Stimulated activated CD4-positive, alpha-beta T cell treated with anti-CD3 and anti-CD28 coated beads, Interleukin-2, amount 100 ng/mL, for 24 hours (primary cell): ENCODE data around the gene PHACTR3.

Experiments
- DNase-seq, 2 donors: peaks; one replicate each; pipeline ENCODE4 v3.0.0-alpha.2; 2020

Gene PHACTR3

DNA sequence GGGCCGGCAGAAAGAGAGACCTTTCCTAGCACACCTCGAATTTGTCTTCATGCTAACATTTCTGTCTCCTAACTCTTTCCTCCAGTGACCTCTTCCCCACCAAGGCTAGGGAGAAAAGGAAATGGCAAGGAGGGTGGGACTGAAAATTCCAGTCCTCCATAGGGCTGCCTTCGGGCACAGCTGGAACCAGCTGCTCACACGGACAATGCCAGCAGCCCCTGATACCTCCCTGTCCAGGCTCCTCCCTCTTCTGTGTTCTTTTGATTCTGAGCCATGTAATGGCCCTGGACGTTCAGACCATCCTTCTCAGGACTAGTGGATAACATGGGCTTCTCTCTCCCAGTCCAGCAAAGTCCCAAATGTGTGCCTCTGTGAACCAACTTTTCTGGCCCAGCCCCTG is 29.1 kb upstream of the PHACTR3 start:
- no peak for DNase-seq

- DNase-seq: no peak
These were observed 28.7 kb upstream of the PHACTR3 start for GRCh38 chr20:59575653-59576052.

DNA sequence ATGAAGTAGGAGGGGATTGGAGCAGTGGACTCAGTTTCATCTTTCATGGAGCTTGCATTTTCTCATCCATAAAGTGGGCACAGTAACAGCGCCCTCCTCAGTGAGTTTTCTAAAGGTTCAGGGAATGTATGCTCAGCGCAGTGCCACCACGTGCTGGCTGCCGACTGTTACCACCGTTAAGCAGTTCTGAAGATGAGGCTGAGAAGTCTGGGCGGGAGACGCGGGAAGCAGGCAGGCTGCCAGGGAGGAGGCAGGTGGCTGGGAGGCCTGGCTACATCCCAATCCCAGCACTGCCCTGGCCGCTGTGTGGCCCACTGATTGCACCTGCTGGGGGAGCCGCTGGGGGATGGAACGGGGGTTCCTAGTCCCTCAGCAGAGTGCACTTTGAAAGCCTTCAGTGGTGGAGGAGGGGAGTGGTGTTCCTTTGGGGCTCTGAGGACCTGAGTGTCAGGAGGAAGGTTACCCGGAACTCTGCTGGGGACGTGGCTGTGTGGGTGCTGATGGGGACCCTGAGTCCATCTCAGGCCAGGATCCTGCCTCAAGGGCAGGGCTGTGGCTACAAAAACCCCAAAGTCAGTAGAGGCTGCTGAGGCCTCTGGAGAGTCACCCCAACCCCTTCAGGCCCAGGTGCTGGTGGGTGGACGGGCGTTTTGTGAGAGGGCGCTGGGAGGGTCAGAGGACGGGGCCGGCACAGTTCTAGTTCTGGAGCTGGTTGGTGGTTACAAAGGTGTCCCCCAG is 28.0 kb upstream of the PHACTR3 start:
- DNase-seq: no peak

DNA sequence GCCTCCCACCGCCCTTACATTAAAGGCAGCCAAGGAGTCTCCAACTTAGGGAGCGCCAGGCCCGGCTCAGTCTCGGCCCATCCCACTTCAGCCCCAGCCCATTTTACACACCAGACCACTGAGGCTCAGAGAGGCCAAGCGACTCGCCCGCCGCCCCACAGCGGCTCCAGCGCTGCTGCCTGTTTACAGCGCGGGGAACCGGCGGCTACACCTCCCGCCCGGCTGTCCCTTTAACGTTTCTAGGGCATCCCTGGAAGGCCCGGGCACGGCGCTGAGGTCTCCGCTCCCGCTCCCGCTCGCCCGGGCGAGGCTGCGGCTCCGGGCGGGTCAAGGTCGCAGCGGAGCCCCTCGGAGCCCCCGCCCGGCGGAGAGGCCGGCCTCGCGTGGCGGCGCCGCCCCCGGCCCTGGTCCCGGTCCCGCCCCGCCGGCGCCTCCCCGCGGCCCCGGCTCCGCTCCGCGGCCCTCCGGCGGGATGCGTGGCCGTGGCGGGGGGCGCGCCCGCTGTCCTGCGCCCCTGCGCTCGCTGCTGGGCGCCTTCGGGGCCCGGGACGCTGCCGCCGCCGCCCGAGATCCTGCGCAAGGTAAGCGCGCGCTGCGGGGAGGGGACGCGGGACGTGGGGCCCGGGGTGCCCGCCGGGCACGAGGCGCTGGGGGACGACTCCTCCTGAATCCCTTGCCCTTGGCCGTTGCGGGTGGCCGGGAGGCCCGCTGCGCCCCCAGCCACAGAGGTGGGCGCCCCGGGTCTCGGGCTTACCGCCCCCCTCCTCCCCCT is 27.1 kb upstream of the PHACTR3 start:
- DNase-seq: no peak

DNA sequence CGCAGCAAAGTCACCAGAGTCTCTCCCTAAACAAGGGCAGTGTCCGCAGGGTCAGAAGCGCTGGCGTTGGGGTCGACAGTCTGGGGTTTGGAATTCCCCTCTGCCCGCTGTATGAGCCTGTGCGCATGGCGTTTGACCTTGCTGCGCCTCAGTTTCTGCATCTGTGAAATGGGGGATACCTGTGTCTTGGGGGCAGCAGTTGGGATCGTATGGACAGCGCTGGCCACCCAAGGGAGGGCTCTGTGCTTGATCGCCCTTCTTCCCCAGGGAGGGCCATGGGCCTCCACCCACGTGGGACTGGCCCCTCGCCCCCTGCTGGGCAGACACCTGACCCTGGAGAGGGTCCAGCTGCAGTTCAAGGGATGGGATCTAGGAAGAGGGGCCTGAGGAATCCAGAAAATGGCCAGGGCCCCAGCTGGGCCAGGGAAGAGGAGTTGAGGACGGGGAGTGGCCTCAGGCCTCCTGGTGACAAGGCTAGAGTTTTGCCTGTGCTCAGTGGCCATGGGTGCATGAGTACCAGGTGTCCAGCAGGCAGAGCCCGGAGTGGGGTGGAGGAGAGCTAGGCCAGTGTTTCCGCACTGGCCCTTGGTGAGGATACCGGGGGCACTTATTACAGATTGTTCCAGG is 26.4 kb upstream of the PHACTR3 start:
- DNase-seq: no peak

DNA sequence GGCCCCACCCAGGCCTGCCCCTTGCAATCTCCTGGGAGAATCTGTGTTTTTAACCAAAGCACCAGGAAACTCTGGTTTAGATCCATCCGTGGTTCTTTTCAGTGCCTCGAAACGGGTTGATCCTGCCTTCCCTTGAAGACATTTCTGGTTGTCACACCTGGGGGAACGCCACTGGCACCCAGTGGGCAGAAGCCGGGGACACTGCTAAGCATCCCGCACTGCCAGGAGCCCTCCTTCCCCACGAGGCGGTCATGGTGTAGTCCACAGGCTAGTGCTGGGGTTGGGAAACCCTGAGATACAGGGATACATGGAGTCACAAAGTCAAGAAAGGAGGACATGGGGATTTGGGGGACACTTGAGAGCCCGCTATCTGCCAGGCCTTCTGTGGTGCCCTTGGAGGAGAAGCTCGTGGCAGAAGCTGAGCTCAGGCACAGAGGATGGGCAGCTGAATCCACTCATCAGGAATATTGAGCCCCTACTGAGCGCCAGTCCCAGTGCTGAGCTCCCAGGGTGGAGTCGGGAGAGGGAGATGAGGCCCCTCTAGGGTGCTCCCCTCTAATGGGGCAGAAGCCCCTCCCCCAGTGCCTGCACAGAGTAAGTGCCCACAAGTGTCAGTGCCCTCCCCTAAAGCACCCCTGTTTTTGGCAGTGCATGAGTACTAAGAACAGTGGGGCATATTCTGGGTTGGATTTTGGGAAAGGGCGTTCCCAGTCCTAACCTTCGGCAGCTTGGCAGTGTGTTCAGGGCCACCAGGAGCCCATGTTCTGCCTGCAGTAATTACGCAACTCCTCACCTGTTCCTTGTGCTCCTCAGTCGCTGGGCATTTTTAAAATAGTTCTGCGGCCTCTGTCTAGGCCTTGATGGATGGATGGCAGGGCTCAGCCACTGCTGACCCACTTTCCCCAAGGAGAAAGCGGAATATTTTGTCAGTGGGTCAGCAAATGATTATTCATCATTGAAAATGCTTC is 25.6 kb upstream of the PHACTR3 start:
- DNase-seq: no peak

DNA sequence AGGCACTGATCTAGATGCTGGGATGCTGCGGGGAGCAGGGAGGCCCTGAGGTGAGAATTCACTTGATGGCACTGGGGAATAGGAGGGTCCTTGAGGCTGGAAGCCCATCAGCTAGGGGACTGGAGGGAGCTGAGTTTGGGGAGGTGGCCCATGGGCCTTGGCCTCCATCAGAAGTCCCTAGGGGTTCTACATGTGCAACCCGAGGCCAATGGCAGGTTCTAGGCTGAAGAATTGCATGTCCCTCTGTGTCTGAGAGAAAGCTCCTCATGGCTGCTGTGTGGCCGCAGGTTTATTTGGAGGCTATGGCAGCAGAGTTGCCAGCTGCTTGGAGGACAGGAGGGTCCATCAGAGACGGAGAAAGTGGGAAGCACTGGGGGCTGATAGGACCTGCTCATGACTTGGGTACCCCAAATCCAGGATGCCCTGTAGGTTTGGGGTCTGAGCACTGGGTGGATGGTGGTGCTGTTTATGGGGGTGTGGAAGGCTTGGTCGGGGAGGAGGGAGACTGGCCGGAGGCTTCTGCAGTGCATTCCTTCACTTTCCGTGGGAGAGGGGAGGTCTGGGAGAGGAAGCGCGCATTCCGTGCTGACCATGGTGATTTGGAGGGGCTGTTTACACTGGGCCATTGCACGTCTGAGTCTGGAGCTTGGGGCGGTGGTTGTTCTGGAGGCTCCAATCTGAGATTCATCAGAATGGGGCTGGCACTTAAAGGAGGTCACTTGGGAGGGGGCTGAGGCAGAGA is 24.8 kb upstream of the PHACTR3 start:
- DNase-seq: no peak

- DNase-seq: no peak
These were observed 24.0 kb upstream of the PHACTR3 start for GRCh38 chr20:59580146-59580946.

- no peak for DNase-seq
These were observed 23.3 kb upstream of the PHACTR3 start for GRCh38 chr20:59580991-59581401.

DNA sequence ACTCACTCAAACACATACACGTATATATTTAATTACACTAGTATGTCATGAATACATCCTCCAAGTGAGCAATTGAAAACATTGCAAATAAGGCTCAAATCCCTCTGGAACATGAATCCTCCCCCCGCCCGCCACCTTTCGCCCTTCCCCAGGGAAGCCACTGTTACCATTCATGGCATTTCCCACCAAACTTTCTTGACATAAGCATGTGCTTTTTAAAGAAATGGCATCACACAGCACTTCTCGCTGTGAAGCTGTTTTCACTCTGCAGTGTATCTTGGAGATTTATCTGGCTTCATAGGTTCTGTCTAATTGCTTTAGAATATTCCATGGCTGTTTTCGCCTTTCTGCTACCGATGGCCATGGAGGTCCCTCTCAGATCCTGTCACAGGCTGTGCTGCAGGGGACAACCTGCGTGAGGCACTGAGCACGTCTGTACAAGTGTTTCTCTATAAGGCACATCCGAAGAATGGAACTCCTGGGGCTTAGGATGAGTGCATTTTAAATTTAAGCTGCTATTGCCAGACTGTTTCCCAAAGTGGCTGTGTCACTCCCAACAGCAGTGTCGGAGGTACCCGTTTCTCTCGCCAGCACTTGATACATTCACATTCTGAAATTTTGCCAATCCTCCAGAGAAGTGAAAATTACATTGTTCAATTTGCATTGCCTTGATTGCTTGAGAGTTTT is 22.2 kb upstream of the PHACTR3 start:
- no peak for DNase-seq

DNA sequence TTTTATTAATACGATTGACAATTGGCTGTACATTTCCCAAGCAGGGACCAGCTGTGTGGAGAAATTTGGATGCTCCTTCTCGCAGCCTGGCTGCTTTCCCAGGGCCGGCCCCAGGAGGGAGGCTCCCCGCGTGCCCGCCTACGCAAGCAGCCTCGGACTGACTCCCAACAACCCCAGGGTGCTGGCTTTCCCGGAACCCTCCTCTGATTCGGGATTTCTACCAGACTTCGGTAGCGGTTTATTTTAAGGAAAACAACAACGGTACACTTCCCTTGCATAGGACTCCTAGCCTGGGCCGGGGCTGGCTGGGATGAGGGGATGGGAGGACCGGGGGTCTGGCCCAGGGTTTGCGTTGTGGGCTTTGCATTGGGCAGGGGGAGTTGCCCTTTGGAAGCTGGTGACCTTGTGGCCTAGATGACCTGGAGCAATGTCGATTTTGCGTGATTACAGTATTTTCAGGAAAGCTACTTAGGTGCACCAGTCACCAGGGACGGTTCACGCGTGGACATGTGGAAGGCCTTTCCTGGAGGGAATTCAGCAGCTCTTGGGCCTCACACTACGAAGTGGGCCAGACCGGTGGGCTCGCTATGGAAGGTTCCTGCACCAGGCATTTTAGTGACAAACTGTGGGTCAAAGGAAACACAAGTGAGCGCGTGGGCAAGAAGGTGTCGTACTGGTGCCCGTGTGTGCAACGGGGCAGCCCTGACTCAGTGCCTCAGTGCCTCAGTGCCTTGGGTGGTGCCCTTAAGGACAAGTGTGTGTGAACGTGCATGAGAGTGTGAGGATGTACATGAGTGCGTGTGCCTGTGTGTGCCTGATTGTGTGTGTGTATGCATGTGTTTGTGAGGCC is 20.7 kb upstream of the PHACTR3 start:
- DNase-seq: no peak

DNA sequence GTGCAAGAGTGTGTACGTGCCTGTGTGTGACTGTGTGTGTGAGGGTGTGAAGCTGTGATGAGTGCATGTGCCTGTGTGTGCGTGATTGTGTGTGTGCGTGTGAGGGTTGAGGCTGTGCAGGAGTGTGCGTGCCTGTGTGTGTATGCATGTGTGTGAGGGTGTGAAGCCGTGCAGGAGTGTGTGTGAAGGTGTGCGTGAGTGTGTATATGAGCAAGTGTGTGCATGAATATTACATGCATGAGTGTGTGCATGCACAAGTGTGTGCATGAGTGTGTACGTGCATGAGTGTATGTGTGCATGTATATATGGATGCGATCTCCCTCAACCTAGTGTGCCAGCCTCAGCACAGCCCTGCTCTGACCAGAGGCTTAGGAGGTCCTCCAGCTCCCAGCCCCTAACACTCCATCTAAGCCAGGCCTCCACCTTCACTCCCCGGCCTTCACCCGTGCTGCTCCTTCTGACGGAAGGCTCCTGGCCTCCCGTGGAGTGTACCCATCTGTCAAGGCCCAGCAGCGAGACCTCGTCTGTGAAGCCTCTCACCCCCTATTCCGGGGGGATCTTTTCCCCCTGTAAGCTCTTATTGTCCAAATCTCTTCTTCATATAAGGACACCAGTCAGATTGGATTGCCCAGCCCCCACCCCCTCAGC is 19.9 kb upstream of the PHACTR3 start:
- no peak for DNase-seq

GRCh38 chr20:59585714-59586409 is 18.5 kb upstream of the PHACTR3 start:
- no peak for DNase-seq

GRCh38 chr20:59586613-59587012 is 17.7 kb upstream of the PHACTR3 start:
- DNase-seq: no peak

- no peak for DNase-seq
These were observed 16.8 kb upstream of the PHACTR3 start for GRCh38 chr20:59587570-59587969.

GRCh38 chr20:59588236-59588855 is 16.0 kb upstream of the PHACTR3 start:
- no peak for DNase-seq

DNA sequence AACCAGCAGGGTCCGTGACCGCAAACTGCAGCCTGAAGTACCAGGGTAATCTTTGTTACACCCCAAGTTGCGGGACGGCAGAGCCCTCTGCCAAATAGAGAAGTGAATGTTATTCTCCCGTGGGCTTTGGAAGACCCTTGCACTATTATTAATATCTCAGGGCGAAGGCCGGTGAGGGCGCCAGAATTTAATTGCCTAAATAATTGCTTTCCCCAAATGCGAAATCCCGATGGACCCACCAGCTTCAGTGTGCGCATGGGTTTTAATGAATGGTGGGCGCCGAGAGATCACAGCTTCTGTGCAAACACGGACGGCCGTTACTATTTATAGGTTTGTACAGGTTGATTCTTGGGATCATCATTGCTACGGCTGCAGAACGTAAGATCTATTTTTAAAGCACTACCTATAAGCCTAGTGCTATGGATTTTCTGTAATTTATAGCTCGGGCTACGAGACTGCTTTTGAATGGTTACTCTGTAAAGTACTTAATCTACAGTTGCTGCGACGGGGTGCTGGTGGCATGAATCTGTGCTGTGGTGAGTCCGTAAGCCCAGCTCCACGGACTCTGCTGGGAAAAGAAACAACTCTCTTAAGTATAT is 15.2 kb upstream of the PHACTR3 start:
- DNase-seq: no peak
